A549 treated with Hydrocortisone at 1 μM for 4 hours (cell line): Measurements from ENCODE around the gene C3orf80. TPM values are rescaled to one million over a fixed set of nuclear protein-coding genes. Genes with fewer than 3 reads are reported as not detected.

Source experiments
- total RNA-seq: library from RNA; stranded (reverse); fragments of 200-300 nt; extraction: Qiagen RNA extraction; gene quantifications from 5 replicates; pipeline ENCODE4 v1.2.3, GENCODE V29; 2022

Gene C3orf80
- total RNA-seq = 1.0 to 1.4 TPM (median 1.1 TPM) in 5 replicates

GRCh38 chr3:160225176-160226025 is at the start of gene C3orf80:
Gene C3orf80, plus strand, starts transcription at chr3:160225422. Its CDS starts 214 bp downstream, at chr3:160225636.

Other genes with a start within 250 kb of the C3orf80 start
- 1.2 to 1.7 TPM (median 1.6 TPM) in 5 replicates for gene IL12A, start 236.6 kb upstream of the C3orf80 start, total RNA-seq
- 9.6 to 20.9 TPM (median 12.5 TPM) in 5 replicates for gene IFT80, start 173.8 kb downstream of the C3orf80 start, total RNA-seq
- gene SMC4, start 174.2 kb downstream of the C3orf80 start, total RNA-seq = 74.3 to 105 TPM (median 91.6 TPM) in 5 replicates
- 7.0 to 11.3 TPM (median 8.5 TPM) in 5 replicates for gene TRIM59, start 224.4 kb downstream of the C3orf80 start, total RNA-seq